ENCODE data around the gene NSD1.
A peak's percentile ranks its signal among the peaks of the same experiment; 100 is the strongest.
"Not testable (repeated sequence)": the region's sequence is repeated elsewhere in the genome, so short reads cannot be mapped to it uniquely, and the experiment has no call there.

The NSD1 gene

DNA sequence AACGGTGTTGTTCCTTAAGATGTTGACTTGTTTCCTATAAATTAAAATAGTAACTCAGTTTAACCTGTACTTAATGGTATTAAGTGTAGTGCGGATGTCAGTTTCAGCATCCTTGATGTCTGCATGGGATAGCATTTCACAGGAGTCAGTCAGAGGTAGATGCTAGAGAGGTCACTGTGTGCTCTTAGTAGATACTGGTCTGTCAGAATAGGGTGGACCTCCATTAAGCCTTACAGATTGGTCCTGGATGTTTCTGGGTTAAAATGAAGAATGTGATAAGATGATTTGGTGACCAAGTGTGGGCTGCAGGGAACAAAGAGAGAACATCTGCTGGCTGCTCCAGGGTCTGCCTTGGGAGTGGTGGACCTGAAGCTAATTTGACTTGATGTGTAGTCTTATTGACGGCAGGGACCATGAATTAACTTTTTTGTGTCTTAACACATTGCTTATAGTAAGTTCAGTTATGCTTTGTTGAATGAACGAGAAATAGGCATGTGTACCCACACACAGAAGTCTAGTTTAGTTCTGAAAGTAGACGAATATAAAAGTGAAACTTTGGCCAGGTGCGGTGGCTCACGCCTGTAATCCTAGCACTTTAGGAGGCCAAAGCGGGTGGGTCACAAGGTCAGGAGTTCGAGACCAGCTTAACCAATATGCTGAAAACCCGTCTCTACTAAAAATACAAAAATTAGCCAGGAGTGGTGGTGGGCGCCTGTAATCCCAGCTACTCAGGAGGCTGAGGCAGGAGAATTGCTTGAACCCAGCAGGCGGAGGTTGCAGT, 157.4 kb downstream of the NSD1 start:
- no peak for DNase-seq (ENCODE audit: low spot score)

DNA sequence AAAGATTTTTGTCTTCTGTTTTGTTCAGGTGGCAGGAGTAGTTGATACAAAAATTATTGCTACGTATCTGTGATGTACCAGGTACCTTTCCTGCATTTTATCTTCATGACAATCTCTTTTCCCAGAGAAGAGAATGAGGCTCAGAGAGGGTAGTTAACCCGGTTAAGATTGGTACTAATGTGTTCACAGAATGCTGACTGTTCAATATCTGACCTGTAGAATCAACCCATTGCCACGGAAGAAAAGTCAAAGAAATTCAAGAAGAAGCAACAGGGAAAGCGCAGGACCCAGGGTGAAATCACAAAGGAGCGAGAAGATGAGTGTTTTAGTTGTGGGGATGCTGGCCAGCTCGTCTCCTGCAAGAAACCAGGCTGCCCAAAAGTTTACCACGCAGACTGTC, 158.2 kb downstream of the NSD1 start:
- DNase-seq (ENCODE audit: low spot score) = no peak

DNA sequence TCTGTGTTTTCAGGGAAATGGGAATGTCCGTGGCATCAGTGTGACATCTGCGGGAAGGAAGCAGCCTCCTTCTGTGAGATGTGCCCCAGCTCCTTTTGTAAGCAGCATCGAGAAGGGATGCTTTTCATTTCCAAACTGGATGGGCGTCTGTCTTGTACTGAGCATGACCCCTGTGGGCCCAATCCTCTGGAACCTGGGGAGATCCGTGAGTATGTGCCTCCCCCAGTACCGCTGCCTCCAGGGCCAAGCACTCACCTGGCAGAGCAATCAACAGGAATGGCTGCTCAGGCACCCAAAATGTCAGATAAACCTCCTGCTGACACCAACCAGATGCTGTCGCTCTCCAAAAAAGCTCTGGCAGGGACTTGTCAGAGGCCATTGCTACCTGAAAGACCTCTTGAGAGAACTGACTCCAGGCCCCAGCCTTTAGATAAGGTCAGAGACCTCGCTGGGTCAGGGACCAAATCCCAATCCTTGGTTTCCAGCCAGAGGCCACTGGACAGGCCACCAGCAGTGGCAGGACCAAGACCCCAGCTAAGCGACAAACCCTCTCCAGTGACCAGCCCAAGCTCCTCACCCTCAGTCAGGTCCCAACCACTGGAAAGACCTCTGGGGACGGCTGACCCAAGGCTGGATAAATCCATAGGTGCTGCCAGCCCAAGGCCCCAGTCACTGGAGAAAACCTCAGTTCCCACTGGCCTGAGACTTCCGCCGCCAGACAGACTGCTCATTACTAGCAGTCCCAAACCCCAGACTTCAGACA, 160.4 kb downstream of the NSD1 start:
- DNase-seq (ENCODE audit: low spot score) = no peak

DNA sequence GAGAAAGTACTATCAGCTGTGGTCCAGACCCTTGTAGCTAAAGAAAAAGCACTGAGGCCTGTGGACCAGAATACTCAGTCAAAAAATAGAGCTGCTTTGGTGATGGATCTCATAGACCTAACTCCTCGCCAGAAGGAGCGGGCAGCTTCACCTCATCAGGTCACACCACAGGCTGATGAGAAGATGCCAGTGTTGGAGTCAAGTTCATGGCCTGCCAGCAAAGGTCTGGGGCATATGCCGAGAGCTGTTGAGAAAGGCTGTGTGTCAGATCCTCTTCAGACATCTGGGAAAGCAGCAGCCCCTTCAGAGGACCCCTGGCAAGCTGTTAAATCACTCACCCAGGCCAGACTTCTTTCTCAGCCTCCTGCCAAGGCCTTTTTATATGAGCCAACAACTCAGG, 161.1 kb downstream of the NSD1 start:
- DNase-seq (ENCODE audit: low spot score) = no peak

DNA sequence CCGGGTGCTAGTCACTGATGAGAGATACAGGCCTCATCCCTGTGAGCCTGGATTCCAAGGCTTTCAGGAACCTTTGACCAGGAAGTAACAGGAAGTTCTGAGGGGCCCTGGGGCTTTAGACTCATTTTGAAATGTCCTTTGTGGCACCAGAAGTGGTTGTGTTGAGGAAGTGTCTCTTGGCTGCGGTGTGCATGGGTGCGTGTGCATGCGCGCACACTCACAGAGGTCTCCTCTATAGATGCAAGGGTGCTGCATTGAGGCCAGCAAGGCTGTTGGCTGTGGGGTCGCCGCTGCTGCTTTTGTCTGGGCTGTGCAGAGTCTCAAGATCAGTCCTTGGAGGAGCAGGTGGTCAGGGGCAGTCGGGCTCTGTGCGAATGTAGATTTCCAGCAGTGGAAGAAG, 162.4 kb downstream of the NSD1 start:
- no peak for DNase-seq (ENCODE audit: low spot score)

DNA sequence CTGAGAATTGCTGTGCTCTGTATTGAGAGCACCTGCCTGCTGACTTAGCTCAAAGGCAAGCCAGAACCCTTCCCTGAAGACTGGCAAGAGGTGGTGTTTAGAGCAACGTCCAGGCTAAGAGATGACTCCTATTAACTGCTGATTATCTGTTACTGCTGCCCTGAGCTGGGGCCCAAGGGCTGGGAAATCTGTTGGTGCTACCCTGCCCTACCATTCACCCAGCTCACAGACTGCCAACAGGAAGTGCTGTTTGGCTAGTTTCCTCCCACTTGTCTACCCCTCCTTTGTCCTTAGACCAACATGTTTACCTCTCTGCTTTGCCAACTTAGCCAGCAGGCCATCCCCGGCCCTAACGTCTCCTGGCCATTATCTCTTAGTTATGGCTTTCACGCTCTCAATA, 163.0 kb downstream of the NSD1 start:
- no peak for DNase-seq (ENCODE audit: low spot score)

DNA sequence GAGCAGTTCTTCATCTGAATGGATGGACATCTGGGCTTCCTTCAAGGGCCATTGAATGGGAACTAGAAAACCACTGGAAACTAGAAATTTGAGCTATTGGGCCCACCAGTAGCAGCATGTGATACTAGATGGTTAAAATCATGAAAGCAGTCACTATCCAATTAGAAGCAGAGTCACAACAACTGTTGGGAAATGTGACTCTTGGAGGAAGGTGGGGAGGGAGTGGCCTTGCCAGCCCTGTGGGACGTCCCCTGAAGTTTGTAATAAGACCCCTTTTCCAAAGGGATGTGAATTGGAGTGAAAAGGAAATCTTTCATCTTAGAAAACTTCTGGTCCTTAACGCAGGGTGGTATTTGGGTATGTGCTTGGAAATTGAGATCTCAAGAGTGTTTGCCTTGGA, 164.3 kb downstream of the NSD1 start:
- no peak for DNase-seq (ENCODE audit: low spot score)

DNA sequence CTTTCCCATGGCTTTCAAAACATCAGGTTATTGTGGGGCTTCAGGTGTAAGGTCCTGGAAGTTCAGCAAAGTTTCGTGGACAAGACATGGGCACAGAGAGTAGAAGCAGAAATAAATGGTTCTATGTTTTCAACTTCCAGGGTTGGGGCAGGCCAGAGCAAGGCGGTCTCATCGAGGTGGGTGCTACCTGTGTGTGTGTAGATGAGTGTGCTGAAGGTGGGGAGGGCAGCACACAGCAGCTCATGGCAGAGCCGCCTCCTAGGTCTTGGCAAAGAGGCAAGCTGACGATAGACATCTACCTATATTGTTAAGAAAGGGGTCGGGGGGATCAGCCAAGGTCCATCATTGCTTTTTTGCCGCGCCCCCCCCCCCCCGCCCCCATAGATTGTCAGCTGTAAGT, 166.1 kb downstream of the NSD1 start:
- no peak for DNase-seq (ENCODE audit: low spot score)

DNA sequence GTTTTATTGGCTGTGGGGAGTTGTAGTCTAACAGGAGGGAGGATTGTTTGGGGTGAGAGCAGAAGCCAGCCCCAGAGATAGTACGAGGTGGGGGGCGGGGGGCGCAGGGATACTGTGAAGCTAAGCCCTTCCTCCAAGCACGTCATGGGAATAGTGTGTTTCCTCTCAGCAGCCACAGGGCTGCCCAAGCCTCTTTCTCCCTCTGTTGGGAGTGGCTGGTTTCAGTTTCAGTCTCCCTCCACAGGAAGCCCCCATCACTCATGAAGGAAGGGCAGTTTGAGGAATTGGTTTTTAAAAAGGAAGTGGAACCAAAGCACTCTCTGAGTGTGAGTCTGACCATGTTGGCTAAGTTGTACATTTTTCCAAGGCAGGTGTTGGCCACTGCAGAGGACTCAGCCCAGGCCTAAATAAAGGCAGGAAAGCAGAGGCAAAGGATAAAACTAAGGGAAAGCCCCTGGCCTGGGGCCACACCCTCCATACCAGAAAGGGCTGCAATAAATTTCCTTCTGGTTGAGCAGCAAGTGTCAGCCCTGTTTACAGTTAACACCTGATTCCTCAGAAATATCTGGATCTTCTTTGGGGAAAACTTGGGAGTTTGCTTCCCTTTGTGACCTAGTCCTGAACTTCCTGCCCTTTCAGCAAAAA, 166.8 kb downstream of the NSD1 start:
- DNase-seq (ENCODE audit: low spot score) = no peak

DNA sequence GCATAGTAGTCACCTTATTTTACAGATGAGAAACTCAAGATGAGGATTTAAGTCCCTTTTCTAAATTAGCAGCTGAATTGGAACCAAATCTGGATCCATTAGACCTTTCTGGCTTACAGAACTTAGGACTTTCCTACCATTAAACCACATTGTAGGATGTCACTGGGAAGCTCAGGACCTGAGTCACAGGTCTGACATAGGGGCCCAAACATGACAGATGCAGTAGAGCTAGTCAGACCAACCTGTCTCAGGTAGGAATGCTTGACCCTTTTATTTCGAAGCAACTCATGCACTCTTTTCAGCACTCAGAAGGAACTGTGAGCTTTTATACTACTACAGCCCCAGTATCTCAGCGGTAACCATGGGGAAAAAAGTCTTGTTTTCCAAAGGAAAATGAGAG, 167.4 kb downstream of the NSD1 start:
- DNase-seq (ENCODE audit: low spot score) = no peak

DNA sequence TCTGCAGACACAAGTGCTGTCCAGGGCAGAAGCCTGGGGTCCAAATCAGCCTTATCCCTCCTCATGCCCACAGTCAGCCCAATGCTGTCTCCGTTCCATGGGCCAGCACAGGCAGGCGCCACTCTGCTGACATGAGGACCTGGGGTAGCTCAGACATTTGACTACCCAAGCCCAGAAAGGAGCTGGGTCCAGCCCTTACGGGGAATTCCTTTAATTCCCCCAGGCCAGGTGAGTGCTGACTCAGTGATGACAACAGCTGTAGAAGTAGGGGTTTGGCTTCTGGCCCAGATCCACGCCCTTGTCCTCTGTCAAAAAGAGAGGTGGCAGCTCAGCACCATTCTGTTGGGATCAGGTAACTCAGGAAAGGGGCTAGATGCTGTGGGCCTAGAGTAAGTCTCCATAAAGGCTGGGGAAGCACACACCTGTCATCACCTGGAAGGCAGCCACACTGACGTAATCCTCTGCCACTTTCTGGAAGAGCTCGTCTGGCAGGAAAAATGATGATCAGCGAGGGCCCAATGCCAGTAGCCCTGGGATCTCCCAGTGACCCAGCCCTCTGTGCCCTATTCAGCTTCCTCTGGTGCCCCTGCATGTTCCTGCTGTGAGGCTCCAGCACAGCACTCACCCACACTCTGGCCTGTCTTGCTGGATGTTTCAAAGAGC, 168.1 kb downstream of the NSD1 start:
- DNase-seq (ENCODE audit: low spot score) = no peak

DNA sequence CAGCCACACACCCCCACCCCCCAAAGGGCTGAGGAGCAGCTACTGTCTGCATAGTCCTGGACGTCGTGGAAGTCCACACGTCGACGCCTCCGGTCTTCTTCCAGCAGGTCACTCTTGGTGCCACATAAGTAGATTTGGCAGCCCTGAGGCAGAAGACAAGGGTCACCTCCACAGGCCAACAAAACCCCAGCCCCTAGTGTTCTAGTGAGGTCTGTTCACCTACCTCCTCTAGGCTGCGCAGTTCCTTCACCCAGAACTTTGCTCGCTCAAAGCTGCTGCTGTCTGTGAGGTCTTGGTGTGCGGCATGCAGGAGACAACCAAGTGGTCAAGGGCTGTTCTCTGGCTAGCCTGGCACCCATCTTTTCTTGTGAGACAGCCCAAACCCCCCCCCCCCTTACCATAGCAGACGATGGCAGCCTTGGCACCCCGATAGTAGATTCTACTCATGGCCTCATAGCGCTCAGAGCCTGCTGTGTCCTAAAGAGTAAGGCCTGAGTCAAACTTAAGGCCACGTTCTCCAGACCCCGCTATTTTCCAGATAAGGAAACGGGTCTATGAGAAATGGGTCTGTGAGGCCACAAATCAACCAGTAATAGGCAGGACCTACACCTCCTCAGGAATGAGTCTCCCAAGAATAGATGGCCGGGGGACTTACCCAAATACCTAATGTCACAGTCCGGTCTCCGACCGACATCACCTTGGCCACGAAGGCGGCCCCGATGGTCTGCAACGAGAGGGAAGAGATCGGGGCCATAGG, 169.0 kb downstream of the NSD1 start:
- DNase-seq (ENCODE audit: low spot score) = peak; percentile 57

DNA sequence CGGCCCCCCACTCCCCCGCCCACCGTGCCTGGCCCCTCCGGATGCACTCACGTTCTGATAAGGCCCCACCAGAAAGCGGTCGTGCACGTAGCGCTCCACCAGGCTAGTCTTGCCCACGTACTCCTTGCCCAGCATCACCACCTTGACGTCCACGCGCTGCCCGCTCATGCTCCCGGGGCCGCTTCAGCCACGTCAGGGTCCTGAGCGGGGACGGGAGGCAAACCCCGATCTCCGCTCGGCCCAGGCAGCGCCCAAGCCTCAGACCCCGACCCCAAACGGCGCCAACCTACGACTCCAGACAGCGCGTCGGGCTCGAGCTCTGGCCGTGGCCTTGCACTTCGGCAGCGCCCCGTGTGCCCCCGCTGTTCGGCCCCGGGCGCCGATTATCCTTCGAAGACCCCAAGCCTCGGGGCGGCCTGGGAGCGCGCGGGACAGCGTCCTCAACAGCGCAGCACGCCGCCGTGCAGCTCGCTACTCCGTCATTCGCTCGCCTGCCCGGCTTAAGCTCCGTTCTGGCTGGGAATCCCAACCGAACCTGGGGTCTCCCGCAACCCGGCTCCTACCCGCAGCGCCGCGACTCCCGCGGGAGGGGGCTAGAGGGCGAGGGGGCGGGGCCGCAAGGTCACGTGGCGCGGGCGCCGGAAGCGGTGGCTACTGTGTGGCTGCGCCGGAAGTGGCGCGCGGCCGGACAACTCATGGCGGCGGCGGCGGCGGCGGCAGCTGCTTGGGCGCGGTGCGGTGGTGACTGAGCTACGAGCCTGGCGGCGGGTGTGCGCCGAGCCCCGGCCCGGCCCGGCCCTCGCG, 169.8 kb downstream of the NSD1 start, which contains the start of the genes PRELID1 and RAB24:
TSS of gene PRELID1 (plus strand) at position 679 of the 804 bp plus-strand sequence. CDS start 187 bp downstream, outside the sequence.
TSS of gene RAB24 (minus strand) at position 599 of the 804 bp plus-strand sequence. CDS start at position 168, 431 bp downstream.
- DNase-seq (ENCODE audit: low spot score) = peak; percentile 96

DNA sequence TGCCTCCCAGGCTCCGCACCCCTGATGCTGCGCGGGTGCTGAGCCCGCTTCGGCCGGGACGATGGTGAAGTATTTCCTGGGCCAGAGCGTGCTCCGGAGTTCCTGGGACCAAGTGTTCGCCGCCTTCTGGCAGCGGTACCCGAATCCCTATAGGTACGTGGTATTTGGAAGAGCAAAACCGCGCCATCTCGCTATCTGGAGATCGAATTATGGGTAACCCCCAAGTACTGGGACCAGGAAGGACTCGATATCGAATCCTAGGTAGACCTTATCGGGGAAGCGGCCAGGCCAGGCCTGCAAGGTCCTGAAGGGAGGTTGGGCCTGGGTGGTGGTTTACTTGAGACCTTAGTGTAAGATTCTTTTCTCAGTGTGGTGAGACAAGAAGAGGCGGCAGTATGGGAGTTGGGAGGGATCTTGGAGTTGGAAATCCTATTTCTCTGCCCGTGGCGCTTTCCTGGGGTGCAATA, 170.4 kb downstream of the NSD1 start:
- DNase-seq (ENCODE audit: low spot score) = no peak

DNA sequence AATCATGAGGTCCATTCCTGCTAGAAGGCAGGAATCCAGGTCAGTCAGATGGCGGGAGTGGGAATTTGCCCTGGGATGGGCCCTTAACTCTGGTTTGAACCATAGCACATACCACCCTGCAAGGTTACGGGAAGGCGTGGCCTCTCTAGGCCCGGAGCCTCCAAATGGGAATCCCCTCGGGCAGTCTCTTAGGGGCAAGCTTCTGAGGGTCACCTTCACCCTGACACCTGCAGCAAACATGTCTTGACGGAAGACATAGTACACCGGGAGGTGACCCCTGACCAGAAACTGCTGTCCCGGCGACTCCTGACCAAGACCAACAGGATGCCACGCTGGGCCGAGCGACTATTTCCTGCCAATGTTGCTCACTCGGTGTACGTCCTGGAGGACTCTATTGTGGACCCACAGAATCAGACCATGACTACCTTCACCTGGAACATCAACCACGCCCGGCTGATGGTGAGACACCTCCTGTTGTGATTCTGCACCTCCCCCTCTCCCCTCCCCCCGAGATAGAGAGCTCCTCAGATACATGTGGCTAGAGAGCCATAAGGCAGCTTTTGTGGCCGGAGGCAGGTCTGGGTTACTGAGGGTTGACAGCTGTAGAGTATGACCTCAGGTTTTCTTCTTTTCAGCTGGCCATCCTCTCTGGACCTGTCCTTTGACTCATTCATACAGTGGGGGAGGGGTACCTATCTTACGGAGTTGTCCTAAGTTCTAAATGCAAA, 171.0 kb downstream of the NSD1 start:
- no peak for DNase-seq (ENCODE audit: low spot score)

DNA sequence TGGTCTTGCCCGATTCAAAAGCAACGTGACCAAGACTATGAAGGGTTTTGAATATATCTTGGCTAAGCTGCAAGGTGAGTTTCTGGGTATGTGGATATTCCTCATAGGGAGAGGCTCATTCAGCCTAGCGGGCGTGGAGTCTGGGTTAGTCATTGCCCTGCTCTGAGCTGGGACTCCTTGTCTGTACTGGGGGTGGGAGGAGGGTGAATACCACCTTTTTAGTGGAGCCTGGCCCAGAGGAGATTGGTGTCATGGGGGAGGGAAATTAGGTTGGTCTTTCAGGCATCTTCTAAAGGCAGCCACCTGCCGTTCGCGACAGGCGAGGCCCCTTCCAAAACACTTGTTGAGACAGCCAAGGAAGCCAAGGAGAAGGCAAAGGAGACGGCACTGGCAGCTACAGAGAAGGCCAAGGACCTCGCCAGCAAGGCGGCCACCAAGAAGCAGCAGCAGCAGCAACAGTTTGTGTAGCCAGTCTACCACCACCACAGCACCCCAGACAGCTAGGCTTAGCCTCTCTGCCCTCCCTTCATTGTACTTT, 172.6 kb downstream of the NSD1 start:
- DNase-seq (ENCODE audit: low spot score) = not testable (repeated sequence)

DNA sequence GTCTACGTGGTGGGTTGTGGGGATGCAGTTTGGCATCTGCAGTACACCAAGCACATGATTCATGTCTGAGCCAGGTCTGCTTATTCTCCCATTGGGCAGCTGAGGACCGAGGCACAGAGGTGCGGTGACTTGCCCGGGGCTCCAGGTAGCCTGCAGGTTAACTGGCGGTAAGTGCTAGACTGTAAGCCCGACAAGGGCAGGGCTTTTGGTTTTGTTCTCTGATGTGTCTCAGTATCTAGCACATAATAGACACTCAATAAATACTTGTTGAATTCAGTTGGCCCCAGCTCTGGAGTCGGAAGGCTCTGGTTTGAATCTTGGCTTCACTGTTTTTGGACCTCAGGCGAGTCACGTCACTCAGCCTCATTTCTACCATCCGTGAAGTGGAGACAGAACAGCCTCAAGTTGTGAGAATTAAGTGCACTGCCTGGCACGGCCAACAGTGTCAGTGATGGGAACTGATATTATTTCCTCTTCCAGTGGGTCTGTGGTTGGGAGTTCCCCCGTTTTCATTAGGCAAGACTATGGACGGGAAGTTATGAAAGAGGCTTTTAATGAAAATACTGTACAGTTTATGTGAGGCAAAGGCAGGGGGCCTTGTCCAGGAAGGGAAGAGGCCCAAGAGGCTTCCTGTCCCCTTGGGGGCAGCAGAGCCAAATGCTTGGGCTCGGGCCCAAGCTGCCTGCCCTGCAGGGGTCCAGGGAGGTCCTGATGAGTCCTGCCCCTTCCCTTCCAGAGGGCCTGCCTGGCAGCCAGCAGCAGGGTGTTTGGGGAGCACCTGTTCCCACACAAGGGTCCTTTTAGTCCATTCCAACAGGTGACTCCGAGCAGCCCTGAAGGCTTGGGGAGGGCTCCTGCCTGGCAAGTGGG, 173.3 kb downstream of the NSD1 start:
- no peak for DNase-seq (ENCODE audit: low spot score)

DNA sequence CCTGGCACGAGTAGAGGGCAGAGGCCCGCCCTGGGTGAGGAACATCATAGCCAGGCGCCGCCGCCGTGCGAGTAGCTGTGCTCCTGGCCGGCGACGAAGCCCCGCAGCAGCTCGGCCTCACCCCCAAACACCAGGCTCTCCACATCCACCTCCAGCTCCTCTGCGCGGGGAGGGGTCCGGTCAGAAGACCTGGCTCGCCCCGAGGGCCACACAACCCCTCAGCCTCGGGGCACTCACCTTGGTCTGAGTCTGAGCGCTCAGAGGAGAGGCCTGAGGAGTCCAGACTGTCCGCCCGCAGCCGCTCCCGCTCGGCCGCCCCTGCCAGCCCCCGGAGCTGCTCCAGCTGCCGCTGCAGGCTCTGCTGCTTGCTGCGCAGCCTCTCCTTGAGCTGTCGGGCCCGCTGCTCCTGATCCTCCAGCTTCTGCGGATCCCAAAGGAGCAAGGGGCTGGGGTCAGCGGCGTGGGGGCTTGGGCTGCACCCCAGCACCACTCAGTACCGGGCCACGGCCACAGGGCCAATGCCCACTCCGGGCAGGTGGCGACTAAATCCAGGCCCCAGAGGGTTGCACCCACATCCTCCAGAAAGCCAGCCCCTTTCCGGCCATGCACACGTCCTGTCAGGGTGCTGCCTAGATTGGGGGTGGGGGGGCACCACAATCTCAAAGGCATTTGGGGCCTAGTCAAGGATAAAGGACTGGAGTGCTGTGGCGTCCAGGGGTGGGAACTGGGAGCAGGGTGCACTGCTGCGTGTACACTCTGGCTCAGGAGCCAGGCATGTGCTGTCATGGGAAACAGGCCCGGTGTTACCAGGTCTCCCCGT, 174.2 kb downstream of the NSD1 start:
- DNase-seq (ENCODE audit: low spot score) = no peak
